Liver (tissue), 9 donors: ENCODE measurements around the gene MEOX1. TPM values are rescaled to one million over a fixed set of nuclear protein-coding genes. Genes with fewer than 3 reads are reported as not detected.

Experiments
- DNase-seq: peaks from one replicate; pipeline ENCODE4 v3.0.0-alpha.2; 2017; ENCODE audit warnings: low spot score
- H3K27ac ChIP-seq, 2 donors: one replicate each; pipeline ENCODE4 v1.7.0; 2013; ENCODE audit warnings: inconsistent platforms in 2 of 2, low read length in 2 of 2, control low read depth in 1 of 2, low read depth in 1 of 2, mild to moderate bottlenecking in 1 of 2
- H3K27me3 ChIP-seq, 4 donors: one replicate each; pipeline versions ENCODE4 v1.6.1 to v1.7.0; 2013; ENCODE audit warnings: low read length in 3 of 4, inconsistent platforms in 1 of 4, mild to moderate bottlenecking in 1 of 4, moderate library complexity in 1 of 4; ENCODE audit not compliant: control insufficient read depth in 4 of 4, insufficient read depth in 4 of 4
- H3K36me3 ChIP-seq, 4 donors: one replicate each; pipeline versions ENCODE4 v1.6.1 to v1.7.0; 2013; ENCODE audit warnings: low read length in 3 of 4, mild to moderate bottlenecking in 3 of 4, low read depth in 1 of 4, moderate library complexity in 1 of 4; ENCODE audit not compliant: control insufficient read depth in 4 of 4, insufficient read depth in 3 of 4
- H3K4me1 ChIP-seq, 4 donors: one replicate each; pipeline versions ENCODE4 v1.6.1 to v1.7.0; 2013; ENCODE audit warnings: low read length in 3 of 4, mild to moderate bottlenecking in 3 of 4, moderate library complexity in 1 of 4; ENCODE audit not compliant: control insufficient read depth in 4 of 4, insufficient read depth in 4 of 4
- H3K4me3 ChIP-seq, 3 donors: one replicate each; pipeline versions ENCODE4 v1.6.1 to v1.7.0; 2013; ENCODE audit warnings: low read length in 3 of 3, control low read depth in 1 of 3, low read depth in 1 of 3, mild to moderate bottlenecking in 1 of 3
- H3K9ac ChIP-seq, 2 donors: one replicate each; pipeline ENCODE4 v1.7.0; 2013; ENCODE audit warnings: low read length in 2 of 2, mild to moderate bottlenecking in 2 of 2, moderate library complexity in 2 of 2, control low read depth in 1 of 2, low read depth in 1 of 2
- H3K9me3 ChIP-seq, 4 donors: one replicate each; pipeline versions ENCODE4 v1.6.1 to v1.7.0; 2013; ENCODE audit warnings: low read length in 3 of 4; ENCODE audit not compliant: control insufficient read depth in 4 of 4
- ATF3 ChIP-seq: IDR thresholded peaks from 2 replicates; pipeline ENCODE4 v1.6.1; 2016; ENCODE audit warnings: antibody characterized with exemption
- CTCF ChIP-seq: fragments of 150-350 bp; IDR thresholded peaks from 2 replicates; pipeline ENCODE4 v1.5.1; 2017; ENCODE audit warnings: improper control_type of control experiment, low read depth, low read length; ENCODE audit not compliant: missing input control
- EGR1 ChIP-seq, 2 donors: IDR thresholded peaks; 2 replicates each; pipeline ENCODE4 v1.6.1; 2016 to 2018; ENCODE audit warnings: antibody characterized with exemption in 2 of 2, low read depth in 2 of 2
- FOXA1 ChIP-seq: IDR thresholded peaks from 2 replicates; pipeline ENCODE4 v1.6.1; 2016; ENCODE audit warnings: antibody characterized with exemption
- FOXA2 ChIP-seq: IDR thresholded peaks from 2 replicates; pipeline ENCODE4 v1.6.1; 2016; ENCODE audit warnings: antibody characterized with exemption
- GABPA ChIP-seq, 2 donors: IDR thresholded peaks in 1 of 2; conservative IDR thresholded peaks in 1 of 2; 2 replicates each; pipeline ENCODE4 v1.6.1; 2016; ENCODE audit warnings: antibody characterized with exemption in 2 of 2, mild to moderate bottlenecking in 1 of 2, moderate library complexity in 1 of 2
- HNF4A ChIP-seq, 2 donors: conservative IDR thresholded peaks; 2 replicates each; pipeline ENCODE4 v1.6.1; 2016; ENCODE audit warnings: antibody characterized with exemption in 2 of 2, mild to moderate bottlenecking in 2 of 2
- HNF4G ChIP-seq: IDR thresholded peaks from 2 replicates; pipeline ENCODE4 v1.6.1; 2016; ENCODE audit warnings: antibody characterized with exemption
- JUND ChIP-seq, 2 donors: IDR thresholded peaks; 2 replicates each; pipeline ENCODE4 v1.6.1; 2016; ENCODE audit warnings: antibody characterized with exemption in 2 of 2
- MAX ChIP-seq: IDR thresholded peaks from 2 replicates; pipeline ENCODE4 v1.6.1; 2016; ENCODE audit warnings: antibody characterized with exemption
- NR2F2 ChIP-seq: IDR thresholded peaks from 2 replicates; pipeline ENCODE4 v1.6.1; 2016; ENCODE audit warnings: antibody characterized with exemption
- RAD21 ChIP-seq, 2 donors: IDR thresholded peaks; 2 replicates each; pipeline ENCODE4 v1.6.1; 2016; ENCODE audit warnings: antibody characterized with exemption in 2 of 2, mild to moderate bottlenecking in 2 of 2
- REST ChIP-seq: IDR thresholded peaks from 2 replicates; pipeline ENCODE4 v1.6.1; 2016; ENCODE audit warnings: antibody characterized with exemption, mild to moderate bottlenecking
- RXRA ChIP-seq, 2 donors: IDR thresholded peaks; 2 replicates each; pipeline ENCODE4 v1.6.1; 2017 to 2018; ENCODE audit warnings: antibody characterized with exemption in 2 of 2, mild to moderate bottlenecking in 1 of 2
- SP1 ChIP-seq: IDR thresholded peaks from 2 replicates; pipeline ENCODE4 v1.6.1; 2018; ENCODE audit warnings: antibody characterized with exemption, mild to moderate bottlenecking
- TAF1 ChIP-seq: conservative IDR thresholded peaks from 2 replicates; pipeline ENCODE4 v1.6.1; 2016; ENCODE audit warnings: antibody characterized with exemption, mild to moderate bottlenecking
- YY1 ChIP-seq: IDR thresholded peaks from 2 replicates; pipeline ENCODE4 v1.6.1; 2016; ENCODE audit warnings: antibody characterized with exemption, mild to moderate bottlenecking
- ZBTB33 ChIP-seq: IDR thresholded peaks from 2 replicates; pipeline ENCODE4 v1.6.1; 2016; ENCODE audit warnings: antibody characterized with exemption
- WGBS: extraction: QIAGEN DNeasy Blood & Tissue Kit; methylation state at CpG from one replicate; pipeline ENCODE4 v1.1.7; 2013; 5-methylcytosine and 5-hydroxymethylcytosine counted together
- polyA plus RNA-seq, 2 donors: library from polyadenylated mRNA; stranded (reverse) in 1 of 2; unstranded in 1 of 2; fragments of 200-250 nt in 1 of 2; fragments of >200 nt in 1 of 2; fragmentation: Nextera tagmentation in 1 of 2; extraction: Ambion mirVana in 1 of 2; gene quantifications; one replicate each; pipeline versions ENCODE4 v1.2.1 to v1.2.3, GENCODE V29; 2013 to 2015
- total RNA-seq, 2 donors: library from RNA; depleted of rRNA; stranded (reverse); fragments of >200 nt; gene quantifications; one replicate each; pipeline ENCODE4 v1.2.3, GENCODE V29; 2014
- donor health status: healthy.
- donor health status: healthy.
- donor health status: healthy.
- donor health status: healthy.
- donor health status: healthy.

Gene MEOX1
- total and polyA plus RNA-seq, 4 donors: 0.05 to 0.33 TPM; not detected in 2

- no peak for DNase-seq
- Histone ChIP-seq H3K36me3 (no peaks in the 10 kb centered on the region), H3K27me3 (no peaks in the 10 kb centered on the region), H3K9ac (no peak overlapping the region), H3K4me3 (no peak overlapping the region), H3K27ac (no peak overlapping the region), H3K9me3 (no peaks in the 10 kb centered on the region), H3K4me1 (no peaks in the 10 kb centered on the region)
- no peak for TF ChIP-seq ATF3
- TF ChIP-seq EGR1 (IDR thresholded peaks at IDR 0.05; ENCODE audit: low read depth in 2 of 2): no peak
- no peak for TF ChIP-seq GABPA (IDR thresholded peaks at IDR 0.05 in 1 of 2, conservative IDR thresholded peaks at IDR 0.05 in 1 of 2)
- TF ChIP-seq HNF4G: no peak
- TF ChIP-seq CTCF: no peak
- WGBS: 80% methylated on average over 6 of the region's 6 CpGs
Measured at GRCh38 chr17:43652124-43652480, 9.6 kb downstream of the MEOX1 start.

- Histone ChIP-seq H3K27ac (no peak overlapping the region), H3K4me1 (peaks cover 0 to 7% (median 7%) of the 10 kb centered on the region in 4 donors), H3K36me3 (no peaks in the 10 kb centered on the region), H3K4me3 (no peak overlapping the region), H3K9me3 (no peaks in the 10 kb centered on the region), H3K9ac (no peak overlapping the region), H3K27me3 (no peaks in the 10 kb centered on the region)
- no peak for DNase-seq
- TF ChIP-seq ZBTB33: no peak
- no peak for TF ChIP-seq FOXA2
- TF ChIP-seq RAD21 (IDR thresholded peaks at IDR 0.05): no peak
- TF ChIP-seq CTCF: no peak
- no peak for TF ChIP-seq GABPA (IDR thresholded peaks at IDR 0.05 in 1 of 2, conservative IDR thresholded peaks at IDR 0.05 in 1 of 2)
- TF ChIP-seq NR2F2: no peak
- TF ChIP-seq REST: no peak
- TF ChIP-seq FOXA1: no peak
- no peak for TF ChIP-seq YY1
- no peak for TF ChIP-seq RXRA (IDR thresholded peaks at IDR 0.05)
- TF ChIP-seq TAF1: no peak
- no peak for TF ChIP-seq HNF4A (conservative IDR thresholded peaks at IDR 0.05)
- no peak for TF ChIP-seq SP1
- no peak for TF ChIP-seq HNF4G
- no peak for TF ChIP-seq JUND (IDR thresholded peaks at IDR 0.05)
- TF ChIP-seq ATF3: no peak
- no peak for TF ChIP-seq EGR1 (IDR thresholded peaks at IDR 0.05; ENCODE audit: low read depth in 2 of 2)
- no peak for TF ChIP-seq MAX
- WGBS: 90% methylated on average over 8 of the region's 8 CpGs
Measured at GRCh38 chr17:43650471-43650870, 11.3 kb downstream of the MEOX1 start.
